IPS-NIHi11 (cell line): ENCODE results near the gene PTPRM.

Source experiments
- DNase-seq: peaks from one replicate; pipeline ENCODE4 v3.0.0; 2012; ENCODE audit warnings: mixed read lengths, low spot score

The PTPRM gene

GRCh38 chr18:7755753-7756475 is 188.8 kb downstream of the PTPRM start:
- no peak for DNase-seq

GRCh38 chr18:7757175-7757574 is 190.1 kb downstream of the PTPRM start:
- DNase-seq, result no peak

GRCh38 chr18:7758764-7759163 is 191.6 kb downstream of the PTPRM start:
- DNase-seq, result no peak

GRCh38 chr18:7760967-7761948 is 194.1 kb downstream of the PTPRM start:
- DNase-seq, result no peak

GRCh38 chr18:7764405-7764804 is 197.3 kb downstream of the PTPRM start:
- DNase-seq, result no peak

GRCh38 chr18:7766346-7766745 is 199.2 kb downstream of the PTPRM start:
- peak; percentile 26 for DNase-seq

- DNase-seq, result no peak
These were observed 199.7 kb downstream of the PTPRM start for GRCh38 chr18:7766817-7767216.

- no peak for DNase-seq
These were observed 203.8 kb downstream of the PTPRM start for GRCh38 chr18:7770908-7771307.

GRCh38 chr18:7772510-7772888 is 205.4 kb downstream of the PTPRM start:
- DNase-seq, result no peak

- no peak for DNase-seq
These were observed 205.8 kb downstream of the PTPRM start for GRCh38 chr18:7772951-7773350.

- DNase-seq, result no peak
These were observed 208.0 kb downstream of the PTPRM start for GRCh38 chr18:7775128-7775527.

- no peak for DNase-seq
These were observed 208.7 kb downstream of the PTPRM start for GRCh38 chr18:7775843-7776242.

- DNase-seq, result no peak
These were observed 211.1 kb downstream of the PTPRM start for GRCh38 chr18:7778181-7778580.

- DNase-seq, result no peak
These were observed 212.1 kb downstream of the PTPRM start for GRCh38 chr18:7779211-7779610.

GRCh38 chr18:7784171-7784570 is 217.1 kb downstream of the PTPRM start:
- DNase-seq, result peak; percentile 18

- DNase-seq, result no peak
These were observed 219.5 kb downstream of the PTPRM start for GRCh38 chr18:7786569-7786968.

GRCh38 chr18:7787339-7787738 is 220.2 kb downstream of the PTPRM start:
- DNase-seq, result no peak

- peak; percentile 71 for DNase-seq
These were observed 222.9 kb downstream of the PTPRM start for GRCh38 chr18:7789856-7790552.

GRCh38 chr18:7793100-7793499 is 226.0 kb downstream of the PTPRM start:
- no peak for DNase-seq

- no peak for DNase-seq
These were observed 236.9 kb downstream of the PTPRM start for GRCh38 chr18:7803956-7804469.

GRCh38 chr18:7805096-7805495 is 238.0 kb downstream of the PTPRM start:
- DNase-seq, result no peak

- no peak for DNase-seq
These were observed 238.8 kb downstream of the PTPRM start for GRCh38 chr18:7805880-7806279.
